Fibroblast of the aortic adventitia (primary cell): Measurements from ENCODE around the gene HMGXB4. TPM values are rescaled to one million over a fixed set of nuclear protein-coding genes. Genes with fewer than 3 reads are reported as not detected.

Experiments
- DNase-seq: peaks from one replicate; pipeline ENCODE4 v3.0.0-alpha.2; 2010; ENCODE audit warnings: low read depth
- H3K4me3 ChIP-seq: 2 replicates; pipeline ENCODE4 v1.5.1; 2011; ENCODE audit warnings: low read depth, mild to moderate bottlenecking, control low read depth, low read length, moderate library complexity
- CTCF ChIP-seq: IDR thresholded peaks from 2 replicates; pipeline ENCODE4 v1.5.1; 2011; ENCODE audit warnings: mild to moderate bottlenecking, low read length, control low read depth, inconsistent platforms; ENCODE audit not compliant: insufficient read depth
- total RNA-seq: library from RNA; depleted of rRNA; stranded (reverse); fragments of >200 nt; gene quantifications from 2 replicates; pipeline ENCODE4 v1.2.3, GENCODE V29; 2012; ENCODE audit warnings: low replicate concordance

The HMGXB4 gene
- total RNA-seq, 1 donor = 29.7 TPM

- TF ChIP-seq CTCF = no peak
- no peak for DNase-seq
- no peak overlapping the region for H3K4me3 ChIP-seq
Measured at GRCh38 chr22:35275580-35275979, 18.3 kb downstream of the HMGXB4 start.

GRCh38 chr22:35276019-35276418, 18.7 kb downstream of the HMGXB4 start:
- no peak overlapping the region for H3K4me3 ChIP-seq
- no peak for TF ChIP-seq CTCF
- no peak for DNase-seq

GRCh38 chr22:35288116-35288515, 30.8 kb downstream of the HMGXB4 start:
- no peak for DNase-seq
- no peak for TF ChIP-seq CTCF
- no peak overlapping the region for H3K4me3 ChIP-seq

GRCh38 chr22:35292786-35293185, 35.5 kb downstream of the HMGXB4 start:
- H3K4me3 ChIP-seq = no peak overlapping the region
- no peak for TF ChIP-seq CTCF
- DNase-seq = no peak

GRCh38 chr22:35296051-35296450, 38.8 kb downstream of the HMGXB4 start:
- no peak overlapping the region for H3K4me3 ChIP-seq
- no peak for TF ChIP-seq CTCF
- DNase-seq = no peak

GRCh38 chr22:35299217-35299672, 42.0 kb downstream of the HMGXB4 start:
- peak overlapping the region; percentile 90 for H3K4me3 ChIP-seq
- DNase-seq = peak; percentile 28
- TF ChIP-seq CTCF = no peak

- DNase-seq = peak; percentile 100
- peak within 1 kb of the TSS; percentile 90 for H3K4me3 ChIP-seq
- no peak for TF ChIP-seq CTCF
Measured at GRCh38 chr22:35299673-35300499, 42.6 kb downstream of the HMGXB4 start, which contains the start of gene TOM1. TSS of gene TOM1 (plus strand) at chr22:35299894. CDS start at chr22:35299929, 35 bp downstream.
